Activated T-cell treated with anti-CD3 and anti-CD28 coated beads for 24 hours (primary cell): ENCODE measurements around the gene VWA2.
"Not testable (repeated sequence)": the region's sequence is repeated elsewhere in the genome, so short reads cannot be mapped to it uniquely, and the experiment has no call there.

Experiments
- DNase-seq: peaks from one replicate; pipeline ENCODE4 v3.0.0-alpha.2; 2020; ENCODE audit warnings: low read depth

The VWA2 gene

DNA sequence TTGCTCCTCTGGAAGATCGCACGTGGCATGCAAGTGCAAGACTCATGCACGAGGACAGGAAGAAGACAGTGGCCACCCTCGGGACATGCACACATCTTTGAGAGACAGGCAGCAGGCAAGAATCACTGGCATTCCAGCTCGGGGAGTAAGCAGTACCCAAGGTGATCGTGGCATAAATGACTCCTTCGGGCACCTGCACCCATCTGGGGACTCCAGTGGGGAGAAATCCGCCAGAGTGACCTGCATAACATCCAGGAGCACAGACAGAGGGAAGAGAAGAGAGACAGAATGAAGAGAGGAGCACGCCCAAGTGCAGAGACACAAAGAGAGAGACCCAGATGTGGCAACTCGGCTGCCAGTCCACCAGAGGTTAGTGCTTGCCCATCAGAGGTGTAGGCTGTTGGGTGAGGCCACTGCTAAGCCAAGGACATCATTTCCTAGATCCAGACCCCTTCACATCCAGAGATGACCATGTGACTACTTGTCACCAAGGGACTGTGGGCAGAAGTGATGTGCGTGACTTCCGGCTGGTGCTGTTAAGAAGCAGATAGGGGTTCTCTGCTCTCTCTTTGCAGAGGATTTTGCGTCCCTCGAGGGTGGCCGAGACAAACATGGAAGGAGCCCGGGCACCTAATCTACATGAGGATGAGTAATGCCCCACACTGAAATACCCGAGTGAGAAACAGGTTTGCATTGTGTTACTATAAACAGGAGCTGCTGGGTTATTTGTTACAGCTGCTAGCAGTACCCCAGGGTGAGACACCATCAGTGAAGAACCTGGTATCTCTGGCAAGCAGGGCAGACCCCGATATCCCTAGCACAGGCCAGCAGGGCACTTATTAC is 80.6 kb downstream of the VWA2 start:
- DNase-seq = no peak

DNA sequence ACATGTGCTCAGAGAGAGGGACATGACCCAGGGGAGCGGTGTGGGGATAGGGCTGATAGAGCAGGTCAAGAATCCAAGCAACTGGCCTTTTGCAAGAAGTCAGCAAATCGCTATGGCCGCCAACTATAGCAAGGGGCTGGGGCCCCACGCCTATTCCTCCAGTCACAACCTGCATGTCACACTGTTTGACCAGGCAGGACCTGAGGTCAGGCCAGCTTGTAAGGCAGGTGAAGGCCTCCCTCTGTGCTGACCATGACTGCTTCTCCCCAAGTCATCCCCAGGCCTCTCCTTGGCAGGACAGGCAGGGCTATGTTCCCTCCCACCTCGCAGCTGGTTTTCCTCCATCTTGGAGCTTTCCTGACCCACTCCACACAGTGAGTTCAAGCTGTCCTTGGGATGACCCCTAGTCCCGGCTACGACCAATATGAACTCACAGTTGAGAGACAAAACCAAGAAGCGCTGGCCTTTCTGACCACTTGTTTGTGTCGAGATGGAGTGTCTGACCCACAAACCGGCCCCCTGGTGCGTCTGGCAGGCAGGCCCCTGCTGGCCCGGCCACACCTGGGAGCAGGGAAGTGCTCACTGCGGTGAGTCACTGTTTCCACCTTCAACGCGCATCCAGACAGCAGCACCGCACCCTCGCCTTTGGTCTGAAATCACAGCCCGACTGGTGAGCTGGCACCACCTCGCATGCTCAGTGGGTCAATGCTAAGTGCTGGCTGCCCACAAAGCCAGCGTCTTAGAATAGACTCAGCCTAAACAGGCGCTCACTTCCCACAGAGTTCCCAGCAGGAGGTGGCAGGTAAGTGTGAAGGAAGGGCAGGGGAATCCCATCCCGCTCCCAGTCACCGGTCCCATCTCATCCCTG is 81.4 kb downstream of the VWA2 start:
- no peak for DNase-seq

DNA sequence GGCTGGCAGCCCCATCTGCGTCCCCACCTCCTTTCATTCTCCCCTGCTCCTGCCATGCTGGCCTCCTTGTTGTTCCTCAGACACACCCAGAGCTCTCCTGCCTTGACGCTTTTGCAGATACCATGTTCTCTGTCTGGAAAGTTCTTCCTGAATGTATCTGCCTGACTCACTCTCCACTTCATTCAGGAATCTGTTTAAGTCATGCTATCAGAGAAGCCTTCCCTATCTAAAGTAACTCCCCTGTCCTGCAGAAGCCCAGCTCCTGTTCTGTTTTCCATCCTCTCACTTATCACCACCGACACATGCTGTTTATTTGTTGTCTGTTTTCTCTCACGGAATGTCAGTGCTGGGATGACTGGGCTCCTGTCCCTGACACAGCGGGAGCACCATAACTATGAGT is 83.3 kb downstream of the VWA2 start:
- DNase-seq = no peak

DNA sequence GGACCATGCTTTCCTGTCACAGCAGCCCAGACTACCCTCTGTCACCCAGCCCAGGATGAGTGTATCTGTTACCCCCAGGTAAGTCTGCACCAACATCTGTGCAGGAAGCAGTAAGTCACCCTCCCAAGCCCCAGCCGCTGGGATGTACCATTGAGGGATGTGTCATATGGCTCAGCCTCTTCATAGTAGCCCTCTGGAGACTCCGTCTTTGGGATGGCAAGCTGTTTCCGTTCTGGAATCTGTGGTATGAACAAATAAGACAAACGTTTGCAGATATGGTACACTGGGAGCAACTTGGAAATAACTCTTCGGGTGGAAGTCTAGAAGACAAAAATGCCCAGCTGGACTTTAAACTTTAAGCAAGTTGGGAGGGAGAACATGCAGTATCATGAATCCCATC is 84.0 kb downstream of the VWA2 start:
- DNase-seq = no peak

DNA sequence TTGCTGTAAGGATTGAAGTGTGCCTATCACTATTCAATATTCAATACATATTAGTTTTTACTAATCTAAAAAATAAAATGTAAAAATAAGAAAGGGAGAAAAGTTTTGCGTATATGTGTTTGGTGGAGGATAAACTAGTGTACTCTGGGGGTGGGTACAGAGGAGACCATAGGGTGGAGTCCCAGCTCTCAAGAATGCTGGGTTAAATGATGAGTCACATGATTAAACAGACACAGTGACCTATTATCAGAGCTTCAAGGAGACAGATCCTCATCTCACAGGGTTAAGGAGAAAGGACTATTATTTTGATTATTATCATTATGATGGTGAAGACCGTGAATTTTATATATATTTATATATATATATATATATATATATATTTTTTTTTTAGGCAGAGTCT is 87.7 kb downstream of the VWA2 start:
- DNase-seq = no peak

DNA sequence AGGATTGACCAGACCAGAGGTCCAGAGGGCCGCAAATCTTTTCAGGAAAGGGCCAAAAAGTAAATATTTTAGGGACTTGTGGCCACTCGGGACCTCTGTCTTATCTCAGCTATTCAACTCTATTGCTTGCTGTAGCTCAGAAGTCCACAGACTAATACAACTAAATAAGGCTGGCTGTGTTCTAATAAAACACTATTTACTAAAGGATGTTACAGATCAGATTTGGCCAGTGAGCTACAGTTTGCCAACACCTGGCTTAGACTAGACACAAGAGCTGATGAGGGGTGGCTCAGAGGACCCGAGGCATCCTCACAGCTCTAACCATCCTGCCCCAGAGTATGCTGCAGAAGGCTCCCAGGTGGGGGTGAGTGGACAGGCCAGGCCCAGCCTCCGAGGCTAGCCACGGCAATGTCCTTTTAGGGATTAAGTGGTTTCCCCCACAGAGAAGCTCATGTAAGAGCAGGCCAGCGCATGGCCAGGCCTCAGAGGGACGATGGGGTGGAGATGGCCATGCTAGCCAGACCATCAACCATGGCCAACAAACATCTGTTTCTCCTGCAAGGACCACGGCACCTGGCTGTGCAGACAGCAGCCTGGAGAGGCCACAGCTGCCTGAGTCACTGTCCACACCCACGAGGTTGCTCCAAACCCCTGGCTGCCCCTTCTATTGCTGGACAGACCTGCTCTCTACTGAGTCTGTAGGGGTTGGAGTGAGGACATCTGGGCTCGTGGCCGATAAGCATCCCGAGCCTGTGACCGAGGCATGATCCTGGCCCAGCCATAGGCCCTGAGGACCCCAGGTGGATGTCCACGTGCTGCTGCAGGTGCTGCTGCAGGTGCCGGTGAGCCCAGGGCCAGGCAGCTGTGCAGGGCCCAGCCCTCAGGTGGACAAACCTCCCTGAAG is 88.7 kb downstream of the VWA2 start:
- no peak for DNase-seq

DNA sequence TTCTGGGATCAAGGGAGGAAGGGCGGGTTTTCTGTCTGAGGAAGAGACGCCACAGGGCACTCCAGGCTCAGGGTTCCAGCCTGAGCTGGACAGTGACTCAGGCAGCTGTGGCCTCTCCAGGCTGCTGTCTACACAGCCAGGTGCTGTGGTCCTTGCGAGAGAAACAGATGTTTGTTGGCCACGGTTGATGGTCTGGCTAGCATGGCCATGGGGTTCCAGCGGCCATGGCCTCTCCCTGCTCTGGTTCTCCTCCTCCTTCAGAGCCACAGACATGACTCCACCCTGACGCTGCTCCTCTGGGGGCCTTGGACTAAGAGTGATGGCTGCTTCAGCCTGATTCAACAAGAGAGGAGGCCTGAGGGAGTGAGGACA is 89.4 kb downstream of the VWA2 start:
- DNase-seq = no peak

DNA sequence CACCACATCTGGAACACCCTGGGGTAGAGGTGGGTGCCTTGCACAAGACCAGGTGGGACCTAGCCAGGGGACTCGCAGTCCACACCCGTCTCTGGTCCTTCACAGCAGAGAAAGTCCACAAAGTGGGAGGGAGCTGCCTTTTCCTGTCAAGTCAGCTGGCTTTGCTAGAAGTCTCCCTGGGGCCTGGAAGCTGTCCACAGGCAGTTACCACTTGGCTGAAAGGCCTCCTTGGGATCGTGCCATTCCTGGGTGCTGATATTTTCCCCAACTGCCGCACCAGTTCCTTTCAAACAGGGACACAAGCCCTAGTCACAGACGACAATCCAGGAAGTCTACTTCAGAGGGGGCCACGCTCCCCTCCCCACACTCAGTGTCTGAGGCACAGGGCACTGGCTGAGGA is 89.8 kb downstream of the VWA2 start:
- DNase-seq = no peak

DNA sequence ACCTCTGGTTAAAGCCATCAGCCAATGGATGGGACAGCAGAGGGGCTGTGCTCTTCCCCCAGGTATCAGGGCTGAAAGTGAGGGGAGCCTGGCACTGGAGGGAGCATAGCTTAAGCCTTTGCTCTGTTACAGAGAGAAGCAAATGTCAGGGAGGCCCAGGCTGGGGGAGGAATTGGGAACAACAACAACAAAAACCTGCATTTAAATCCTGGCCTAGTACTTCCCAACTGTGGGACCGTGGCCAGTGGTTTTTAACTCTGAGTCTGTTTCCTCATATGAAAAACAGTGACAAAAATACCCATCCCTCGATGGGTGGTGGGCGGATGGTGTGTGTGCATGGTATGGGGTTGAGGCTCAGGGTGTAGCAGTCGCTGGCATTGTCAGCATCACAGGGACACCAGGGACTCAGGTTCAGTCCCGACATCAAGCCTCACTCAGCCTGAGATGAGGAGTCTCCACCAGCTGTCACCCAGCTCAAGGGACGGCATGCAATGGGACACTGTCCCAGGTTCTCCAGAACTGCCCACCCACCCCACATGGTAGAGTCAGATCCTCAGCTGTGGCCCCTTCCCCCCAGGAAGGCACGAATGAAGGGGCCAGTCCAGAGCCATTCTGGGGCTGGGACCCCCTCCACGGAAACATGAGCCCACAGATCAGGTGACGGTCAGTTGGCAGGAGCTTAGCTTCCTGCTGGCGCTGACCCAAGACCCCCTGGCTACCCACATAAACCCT is 90.7 kb downstream of the VWA2 start:
- DNase-seq = no peak

DNA sequence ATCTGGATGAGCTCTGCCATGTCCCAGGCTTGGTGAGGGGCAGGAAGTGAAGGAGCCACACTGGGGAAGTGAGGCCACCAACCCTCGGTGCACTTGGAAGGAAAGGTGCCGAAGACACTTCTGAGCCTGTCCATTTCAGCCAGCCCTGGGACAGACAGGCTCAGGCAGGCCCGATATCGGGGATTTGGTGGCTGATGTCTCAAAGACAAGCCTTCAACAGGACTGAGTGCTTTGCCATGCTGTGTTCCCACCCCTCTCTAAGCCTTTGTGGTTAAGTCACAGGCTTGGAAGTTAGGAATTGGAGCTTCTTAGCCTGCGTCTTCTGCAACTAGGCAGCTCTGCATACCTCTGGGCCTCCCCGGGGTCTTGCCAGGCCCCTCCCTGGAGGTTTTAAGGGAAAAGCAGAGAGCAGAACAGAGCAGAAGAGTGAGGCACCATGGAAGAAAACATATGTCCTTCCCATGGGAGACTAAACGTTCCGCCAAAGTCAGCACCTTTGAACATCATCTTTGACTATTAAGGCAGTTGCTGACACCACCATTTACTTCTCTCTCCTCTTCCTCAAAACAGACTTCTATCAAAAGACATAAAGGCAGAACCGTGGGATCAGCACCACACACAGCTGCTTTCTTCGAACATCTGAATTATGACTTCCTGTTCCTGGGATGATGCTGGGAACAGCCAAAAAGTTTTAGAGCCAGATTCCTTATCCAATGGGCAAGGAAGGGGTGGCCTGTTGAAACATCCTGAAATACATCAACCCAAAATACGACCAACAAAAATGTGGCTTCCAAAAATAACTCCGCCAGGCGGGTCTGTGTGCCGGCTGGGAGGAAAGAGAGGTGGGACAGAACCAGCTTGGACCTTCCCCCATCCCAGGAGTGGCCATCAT is 93.5 kb downstream of the VWA2 start:
- no peak for DNase-seq

DNA sequence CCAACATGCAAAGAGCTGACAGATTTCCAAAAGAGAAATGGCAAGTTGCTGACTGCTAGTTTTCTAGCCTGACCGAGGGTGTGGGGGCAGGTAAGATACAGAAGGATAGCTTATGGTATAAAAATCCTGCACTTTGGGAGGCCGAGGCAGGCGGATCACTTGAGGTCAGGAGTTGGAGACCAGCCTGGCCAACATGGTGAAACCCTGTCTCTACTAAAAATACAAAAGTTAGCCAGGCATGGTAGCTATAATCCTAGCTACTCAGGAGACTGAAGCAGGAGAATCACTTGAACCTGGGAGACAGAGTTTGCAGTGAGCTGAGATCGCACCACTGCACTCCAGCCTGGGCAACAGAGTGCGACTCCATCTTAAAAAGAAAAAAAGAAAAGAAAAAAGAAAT is 94.4 kb downstream of the VWA2 start:
- not testable (repeated sequence) for DNase-seq

DNA sequence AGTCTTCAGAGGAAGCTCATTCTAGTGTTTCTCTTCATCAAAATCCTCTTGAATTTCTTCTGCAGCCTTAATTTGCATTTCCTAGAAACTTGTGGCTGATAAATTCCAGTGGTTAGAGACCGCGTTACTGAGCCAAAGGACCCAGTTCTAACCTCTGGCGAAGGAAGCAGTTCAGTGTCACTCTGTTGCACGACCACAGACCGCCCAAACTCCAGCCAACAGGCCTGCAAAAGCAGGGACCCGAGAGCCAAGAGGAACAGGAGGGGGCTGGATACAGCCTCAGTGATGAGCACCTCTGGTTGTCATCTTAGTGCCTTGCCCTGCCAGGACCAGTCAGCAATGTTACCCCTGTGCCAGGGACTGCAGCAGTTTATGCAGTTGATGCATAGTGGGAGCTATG is 95.2 kb downstream of the VWA2 start:
- no peak for DNase-seq

DNA sequence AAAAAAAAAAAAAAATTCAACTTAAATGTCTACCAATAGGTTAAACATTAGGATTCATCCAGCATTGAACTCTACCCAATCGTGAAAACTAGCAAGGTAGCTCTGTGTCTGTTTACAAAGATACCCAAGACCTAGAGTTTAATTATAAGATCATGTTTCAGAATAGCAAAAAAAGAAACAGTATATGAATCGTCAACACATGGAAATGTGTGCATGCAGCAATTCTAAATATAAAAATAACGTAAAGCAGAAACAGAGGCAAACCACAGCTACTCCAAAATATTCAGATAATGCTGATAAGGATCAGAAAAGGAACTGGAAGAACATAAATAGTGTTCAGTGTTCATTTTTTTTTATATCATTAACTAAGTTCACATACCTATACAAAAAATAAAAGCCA is 96.6 kb downstream of the VWA2 start:
- DNase-seq = no peak

DNA sequence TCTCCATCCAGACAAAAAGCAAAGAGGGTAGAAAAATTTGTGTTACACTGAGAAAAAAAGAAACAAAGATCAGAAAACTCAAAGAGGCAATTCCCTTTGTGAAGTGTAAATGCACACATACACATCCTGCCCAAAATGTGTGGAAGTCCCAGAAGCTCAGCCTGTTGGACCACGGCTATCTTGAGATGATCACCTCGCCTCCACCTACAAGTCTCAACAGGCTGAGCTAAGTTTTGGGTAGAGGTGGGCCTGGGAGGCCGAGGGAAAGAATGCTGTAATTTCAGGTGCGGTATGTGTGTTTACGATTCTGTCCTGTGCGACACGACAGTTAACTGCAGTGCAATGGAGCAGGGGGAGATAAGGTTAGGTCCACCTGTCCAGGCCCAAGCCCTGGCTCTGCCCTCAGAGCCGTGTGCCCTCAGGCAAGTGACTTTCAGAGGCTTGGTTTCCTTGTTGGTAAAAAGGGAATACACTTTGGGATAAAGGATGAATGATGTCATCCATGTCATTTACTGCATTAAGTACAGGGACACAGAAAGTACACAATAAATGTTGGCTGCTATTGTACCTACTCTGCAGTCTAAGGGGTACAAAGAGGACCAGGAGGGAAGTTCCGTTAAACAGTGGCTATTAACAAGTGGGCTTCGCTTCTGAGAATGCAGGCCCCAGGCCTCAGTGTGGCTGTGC is 97.9 kb downstream of the VWA2 start:
- DNase-seq = no peak

DNA sequence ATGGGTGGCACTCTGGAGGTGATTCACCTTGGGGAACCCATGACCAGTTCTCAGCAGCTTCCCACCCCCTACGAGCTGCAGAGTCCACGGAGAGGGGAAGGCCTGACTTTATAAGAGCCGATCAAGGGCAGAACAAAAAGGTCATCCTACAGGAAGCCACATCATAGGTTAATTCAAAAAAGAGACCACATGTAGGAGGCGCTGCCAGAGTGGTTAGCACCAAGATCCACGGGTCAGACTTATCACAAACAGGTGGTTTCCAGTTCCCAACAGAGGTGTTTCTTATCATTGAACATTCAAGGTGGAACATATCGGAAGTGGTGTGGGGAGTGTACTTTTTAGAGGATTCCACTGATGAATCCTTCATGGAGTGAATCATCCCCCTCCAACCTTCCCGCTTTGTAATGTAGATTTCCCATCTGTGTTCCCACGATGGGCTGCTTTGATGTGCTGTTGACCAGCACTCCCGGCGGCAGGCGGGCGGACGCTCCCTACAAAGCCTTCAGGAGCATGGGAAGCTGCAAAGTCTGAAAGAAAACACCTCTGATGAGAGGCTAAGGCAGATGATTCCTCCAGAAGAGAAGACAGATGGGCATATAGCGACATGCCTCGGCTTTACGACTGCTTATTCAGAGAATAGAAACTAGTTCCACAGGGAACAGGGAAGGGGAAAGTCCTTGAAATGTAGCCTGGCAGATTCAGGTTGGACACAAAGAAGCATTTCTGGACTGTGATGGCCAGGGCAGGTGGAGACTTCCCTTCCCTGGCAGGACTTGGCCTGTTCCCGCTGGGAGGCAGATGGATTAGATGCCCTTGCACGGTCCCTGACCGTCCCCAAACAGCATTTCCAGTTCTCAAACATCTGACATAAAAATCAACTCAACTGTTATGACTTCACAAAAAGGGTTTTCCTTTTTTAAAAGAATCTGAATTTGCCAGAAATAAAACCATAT is 98.7 kb downstream of the VWA2 start:
- DNase-seq = no peak

DNA sequence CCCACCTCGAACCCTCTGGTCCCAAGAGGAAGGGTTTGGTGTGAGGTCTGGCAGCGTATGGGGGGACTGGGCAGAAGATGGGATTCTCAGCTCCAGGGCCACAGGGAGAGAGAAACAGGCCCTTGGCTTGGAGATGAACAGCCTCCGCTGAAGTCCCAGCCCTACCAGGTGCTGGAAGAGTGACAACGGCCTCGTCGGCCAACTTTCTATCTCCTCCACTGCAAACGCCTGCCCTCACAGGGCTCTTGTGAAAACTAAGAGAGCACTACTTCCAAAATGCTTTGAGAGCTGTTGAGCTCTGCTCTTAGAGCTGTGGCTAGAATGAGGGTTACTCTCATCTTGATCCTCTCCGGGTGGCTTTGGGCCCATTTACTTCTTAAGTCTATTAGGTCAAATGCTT is 101.8 kb downstream of the VWA2 start:
- DNase-seq = no peak
